Diencephalon (tissue), 1 donor: Measurements from ENCODE around the gene HMG20A. TPM values are rescaled to one million over a fixed set of nuclear protein-coding genes. Genes with fewer than 3 reads are reported as not detected.

Source experiments
- total RNA-seq: library from RNA; depleted of rRNA; stranded (reverse); fragments of >200 nt; gene quantifications from one replicate; pipeline ENCODE4 v1.2.3, GENCODE V29; 2014

HMG20A gene
- total RNA-seq = 49.1 TPM

DNA sequence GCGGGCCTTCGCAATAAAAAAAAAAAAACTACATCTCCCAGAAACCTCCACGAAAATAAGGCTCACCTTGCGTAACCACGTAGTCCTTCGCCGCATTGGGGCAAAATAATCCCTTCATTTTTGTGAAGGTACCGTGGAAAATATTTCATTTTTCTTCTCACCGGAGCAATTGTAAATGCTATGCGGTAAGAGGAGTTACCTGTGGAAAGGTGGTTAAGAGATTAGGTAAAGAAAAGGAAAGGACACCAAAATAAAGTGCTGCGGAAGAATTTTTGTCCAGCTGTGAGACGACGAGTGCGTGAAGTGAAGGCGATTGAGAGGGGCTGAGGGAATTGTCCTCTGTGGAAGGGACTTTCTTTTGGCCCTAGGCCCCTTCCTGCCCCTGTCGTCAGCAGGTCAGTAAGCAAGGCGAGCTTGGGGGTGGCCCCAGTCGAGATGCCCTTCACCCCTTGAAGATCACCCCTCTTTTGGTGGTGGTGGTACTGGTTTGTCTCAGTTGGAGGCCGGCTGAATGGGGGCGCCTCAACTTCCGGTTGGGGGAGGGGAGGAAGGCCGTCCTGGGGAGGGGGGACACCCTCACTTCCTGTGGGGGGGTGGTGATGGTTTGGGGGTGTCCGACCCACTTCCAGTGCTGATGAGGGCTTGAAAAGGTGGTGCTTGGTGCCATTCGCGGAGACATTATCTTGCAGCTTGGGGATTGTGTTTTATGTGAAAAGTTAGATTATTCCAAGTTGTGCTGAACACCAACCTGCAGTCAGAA is at the start of gene HMG20A:
TSS of gene HMG20A (plus strand) at position 279 of the 760 bp plus-strand sequence. CDS start 37,520 bp downstream, outside the sequence.

DNA sequence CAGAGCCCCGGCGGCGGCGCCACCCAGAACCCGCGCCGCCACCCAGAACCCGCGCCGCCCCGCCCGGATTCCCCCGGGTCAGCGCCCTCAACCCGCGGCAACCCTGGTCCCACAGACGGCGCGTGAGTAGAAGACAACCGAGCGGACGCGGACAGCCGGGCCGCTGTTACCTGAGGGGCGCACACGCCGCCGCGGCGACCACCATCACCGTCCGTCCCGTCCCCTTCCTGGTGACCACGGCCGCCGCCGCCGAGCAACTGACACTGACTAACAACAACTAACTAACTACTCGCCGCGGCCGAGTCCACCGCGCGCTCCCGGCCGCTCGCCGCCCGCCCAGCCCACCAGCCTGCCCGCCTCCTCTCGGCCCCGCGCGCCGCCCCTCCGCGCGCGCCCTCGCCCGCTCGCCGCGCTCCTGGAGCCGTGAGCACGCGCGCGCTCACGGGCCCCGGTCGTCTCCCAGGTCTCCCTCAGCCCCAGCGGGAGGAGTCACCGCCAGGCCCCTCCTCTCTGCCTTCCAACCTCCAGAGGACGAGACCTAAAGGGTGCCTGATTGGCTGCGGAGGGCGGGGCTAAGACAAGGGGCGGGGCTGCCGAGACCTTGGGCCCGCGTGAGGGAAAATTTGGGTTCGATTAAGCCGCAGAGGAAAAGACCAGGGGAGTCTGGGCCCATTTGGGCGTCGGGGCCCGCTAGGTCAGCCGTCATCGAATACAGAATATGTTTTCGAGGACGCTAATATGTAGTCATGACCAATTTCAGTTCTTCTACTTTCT is 665 bp upstream of the HMG20A start, which contains the start of gene PEAK1:
TSS of gene PEAK1 (minus strand) at position 269 of the 774 bp plus-strand sequence. CDS start 238,178 bp downstream, outside the sequence.

Other genes starting within 250 kb of the HMG20A start
- 36.9 TPM for gene PEAK1, start 784 bp upstream of the HMG20A start, total RNA-seq
- 45.2 TPM for gene LINGO1, start 212.0 kb downstream of the HMG20A start, total RNA-seq